ENCODE measurements around the gene DGCR2.
"Not testable (repeated sequence)": the region's sequence is repeated elsewhere in the genome, so short reads cannot be mapped to it uniquely, and the experiment has no call there.

The DGCR2 gene

DNA sequence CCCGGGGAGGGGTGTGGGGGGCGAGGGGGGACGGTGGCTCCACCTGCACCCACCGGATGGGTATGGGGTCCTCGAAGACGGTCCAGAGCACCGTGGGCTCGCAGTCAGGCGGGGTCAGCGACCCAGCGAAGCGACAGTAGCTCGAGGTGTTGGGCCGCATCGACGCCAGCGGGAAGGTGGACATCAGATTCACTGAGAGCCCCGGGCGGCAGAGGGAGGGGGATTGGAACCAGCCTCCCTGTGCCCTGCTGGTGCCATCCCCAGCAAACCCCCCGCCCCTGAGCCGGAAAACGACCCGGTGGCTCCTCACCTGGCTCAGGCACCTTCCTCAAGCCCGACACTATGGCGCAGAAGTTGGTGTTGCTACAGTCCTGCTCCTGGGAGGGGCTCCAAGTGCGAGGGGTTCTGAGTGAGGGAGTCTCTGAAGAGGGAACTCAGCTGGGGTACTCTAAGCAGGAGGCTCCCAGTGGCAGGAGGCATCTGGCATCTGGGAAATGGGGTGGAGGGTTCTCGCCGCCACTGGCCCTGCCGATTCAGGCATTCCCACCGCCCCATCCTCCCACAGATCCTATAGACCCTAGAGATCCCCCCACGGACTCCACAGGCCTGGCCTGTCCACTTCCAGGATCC is 89.9 kb downstream of the DGCR2 start:
- DNase-seq (ENCODE audit: low spot score): not testable (repeated sequence)

DNA sequence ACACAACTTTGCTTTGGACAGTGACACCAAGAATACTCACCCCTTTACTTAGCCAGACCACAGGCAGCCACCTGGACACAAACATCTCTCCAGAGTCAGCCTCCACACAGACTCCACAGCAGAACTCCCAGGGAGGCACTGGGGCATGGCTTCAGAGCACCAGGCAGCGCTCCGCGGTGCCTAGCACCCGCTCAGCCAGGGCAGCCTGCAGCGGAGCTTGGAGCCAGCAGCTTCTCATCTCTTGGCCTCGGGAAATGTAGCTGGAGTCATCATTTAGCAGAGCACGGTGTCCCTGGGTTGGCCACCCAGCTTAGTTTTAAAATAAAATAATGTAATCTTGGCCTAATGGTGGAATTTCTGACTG is 91.3 kb downstream of the DGCR2 start:
- DNase-seq (ENCODE audit: low spot score): not testable (repeated sequence)

DNA sequence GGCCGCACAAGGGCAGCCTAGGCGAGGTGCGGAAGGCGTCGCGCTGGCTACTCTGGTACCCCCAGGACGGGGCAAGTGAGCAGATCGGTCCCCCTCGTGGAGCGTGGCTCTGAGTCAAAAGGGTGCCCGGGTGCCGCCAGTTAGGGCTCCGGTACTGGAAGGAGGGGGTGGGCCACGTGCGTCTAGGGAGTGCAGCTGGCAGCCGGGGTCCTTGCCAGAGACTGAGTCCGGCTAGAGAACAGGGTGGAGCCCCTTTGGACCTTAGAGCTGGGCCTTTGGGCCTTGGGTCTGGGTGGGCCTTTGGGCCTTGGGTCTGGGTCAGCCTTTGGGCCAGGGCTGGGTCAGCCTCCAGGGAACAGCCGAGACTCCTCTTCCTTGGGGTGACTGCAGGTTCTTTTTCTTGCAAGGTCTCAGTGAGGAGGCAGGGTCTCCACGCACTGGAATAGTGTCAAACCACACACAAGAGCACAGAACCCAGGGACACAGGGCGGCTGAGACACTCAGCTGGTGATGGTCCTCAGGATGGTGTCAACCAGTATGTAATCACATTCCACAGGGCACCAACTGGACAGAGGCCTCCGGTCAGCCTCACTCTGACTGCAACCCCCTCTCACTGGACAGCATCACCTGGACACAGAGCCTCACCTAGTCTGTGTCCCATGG is 91.9 kb downstream of the DGCR2 start:
- not testable (repeated sequence) for DNase-seq (ENCODE audit: low spot score)

DNA sequence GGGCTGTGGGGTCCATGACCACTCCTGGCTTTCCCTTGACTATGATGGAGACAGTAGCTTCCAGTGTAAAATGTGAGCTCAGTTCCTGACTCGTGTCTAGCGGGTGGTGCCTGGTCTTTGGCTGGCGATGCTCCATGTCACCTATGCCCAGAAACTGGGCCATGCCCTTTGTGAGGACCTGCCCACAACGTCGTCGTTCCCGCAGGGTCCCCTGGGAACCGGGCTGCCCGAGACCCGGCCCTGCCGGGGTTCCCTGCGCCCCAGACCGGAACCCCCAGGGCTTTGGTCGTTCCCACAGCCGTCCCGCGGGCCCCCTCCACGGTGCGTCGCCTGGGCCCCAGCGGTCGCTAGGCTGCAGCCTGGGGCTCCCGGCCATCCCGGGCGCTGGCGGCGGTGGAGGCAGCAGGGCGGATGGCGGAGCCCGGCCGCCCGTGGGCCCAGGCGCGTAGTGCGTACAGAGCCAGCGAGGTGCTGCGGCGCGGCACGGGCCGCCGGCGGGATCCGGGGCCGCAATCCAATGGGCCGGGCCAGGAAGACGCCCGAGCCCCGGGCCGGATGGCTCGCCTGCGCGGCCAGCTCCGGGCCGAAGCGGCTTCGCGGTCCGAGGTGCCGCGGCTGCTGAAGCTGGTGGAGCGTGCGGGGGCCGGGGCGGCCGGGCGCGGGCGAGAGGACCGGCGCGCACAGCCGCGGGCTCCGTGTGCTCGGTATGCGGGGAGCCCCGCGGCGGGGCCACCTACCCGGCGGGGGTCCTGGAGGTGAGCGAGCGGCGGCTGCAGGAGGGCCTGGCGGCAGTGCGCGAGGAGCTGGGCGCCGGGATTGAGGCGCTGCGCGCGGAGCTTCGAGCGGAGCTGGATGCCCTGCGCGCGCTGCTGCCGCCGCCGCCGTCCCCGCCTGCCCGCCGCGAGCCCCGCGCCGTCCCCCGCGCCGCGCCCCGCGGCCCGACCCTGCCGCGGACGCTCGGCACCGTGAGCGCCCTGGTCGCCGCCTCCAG is 92.8 kb downstream of the DGCR2 start:
- not testable (repeated sequence) for DNase-seq (ENCODE audit: low spot score)

DNA sequence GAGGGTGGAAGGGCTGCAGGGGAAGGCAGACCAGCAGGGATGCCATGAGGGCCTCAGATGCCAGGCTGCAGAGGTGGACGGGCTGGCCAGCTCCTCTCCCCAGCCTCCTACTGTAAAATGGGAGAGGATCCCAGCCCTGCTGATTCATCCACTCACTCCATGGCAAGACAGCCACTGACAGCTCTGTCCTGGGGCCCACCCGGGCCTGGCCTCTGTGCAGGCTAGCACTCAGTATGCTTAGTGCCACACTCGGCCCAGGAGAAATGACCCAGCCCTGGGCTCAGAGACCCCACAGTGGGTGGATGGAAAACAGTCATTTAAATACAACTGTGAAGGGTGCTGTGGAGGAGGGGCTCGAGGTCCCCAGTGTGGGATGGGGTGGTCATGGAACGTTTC is 94.2 kb downstream of the DGCR2 start:
- not testable (repeated sequence) for DNase-seq (ENCODE audit: low spot score)

DNA sequence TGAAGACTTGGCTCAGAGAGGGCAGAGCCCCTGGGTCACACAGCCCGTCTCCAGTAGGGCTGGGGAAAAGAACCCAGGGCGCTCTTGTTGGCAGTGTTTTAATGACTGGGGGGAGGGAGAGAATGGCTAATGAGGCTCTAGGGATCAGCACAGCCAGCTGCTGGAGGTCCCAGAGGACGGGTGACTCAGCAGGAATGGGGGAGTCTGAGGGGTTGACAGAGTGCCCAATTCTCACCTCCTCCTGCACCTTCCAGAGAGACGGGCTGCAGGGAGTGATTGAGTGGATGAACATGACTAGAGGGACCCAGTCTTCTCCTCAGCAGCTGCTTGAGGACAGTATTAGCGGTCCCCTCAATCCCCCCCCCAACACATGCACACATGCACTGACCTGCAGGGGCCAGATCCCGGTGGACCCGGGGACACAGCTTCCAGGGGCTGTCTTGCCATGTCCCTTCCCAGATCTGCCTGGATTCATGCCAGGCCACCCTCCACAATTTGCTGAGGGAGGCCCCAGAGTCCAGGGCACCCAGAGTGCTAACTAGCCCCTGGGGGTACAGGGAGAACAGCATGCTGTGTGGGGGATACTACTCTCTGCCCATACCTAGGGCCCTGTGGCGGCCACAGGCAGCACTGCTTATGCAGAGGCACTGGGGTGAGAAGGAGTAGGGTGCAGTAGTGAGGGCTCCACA is 94.7 kb downstream of the DGCR2 start:
- DNase-seq (ENCODE audit: low spot score): not testable (repeated sequence)

DNA sequence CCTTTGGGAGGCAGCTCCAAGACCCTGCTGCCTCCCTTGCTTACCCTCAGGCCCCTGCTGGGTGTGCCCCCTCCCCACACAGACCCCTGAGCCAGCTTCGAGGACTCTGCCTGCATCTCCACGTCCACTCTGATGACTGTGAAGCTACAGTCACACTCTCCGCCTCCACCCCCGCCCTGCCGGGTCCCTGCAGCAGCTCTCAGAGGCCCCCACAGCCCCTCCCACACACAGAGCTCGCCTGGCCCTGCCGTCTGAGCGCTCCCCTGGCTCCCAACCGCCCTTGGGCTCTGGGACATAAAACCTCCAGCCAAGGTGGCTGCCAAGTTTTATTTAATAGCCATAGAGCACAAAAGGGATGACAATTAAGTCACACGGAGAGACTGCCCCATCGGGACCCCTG is 96.1 kb downstream of the DGCR2 start:
- DNase-seq (ENCODE audit: low spot score): not testable (repeated sequence)

DNA sequence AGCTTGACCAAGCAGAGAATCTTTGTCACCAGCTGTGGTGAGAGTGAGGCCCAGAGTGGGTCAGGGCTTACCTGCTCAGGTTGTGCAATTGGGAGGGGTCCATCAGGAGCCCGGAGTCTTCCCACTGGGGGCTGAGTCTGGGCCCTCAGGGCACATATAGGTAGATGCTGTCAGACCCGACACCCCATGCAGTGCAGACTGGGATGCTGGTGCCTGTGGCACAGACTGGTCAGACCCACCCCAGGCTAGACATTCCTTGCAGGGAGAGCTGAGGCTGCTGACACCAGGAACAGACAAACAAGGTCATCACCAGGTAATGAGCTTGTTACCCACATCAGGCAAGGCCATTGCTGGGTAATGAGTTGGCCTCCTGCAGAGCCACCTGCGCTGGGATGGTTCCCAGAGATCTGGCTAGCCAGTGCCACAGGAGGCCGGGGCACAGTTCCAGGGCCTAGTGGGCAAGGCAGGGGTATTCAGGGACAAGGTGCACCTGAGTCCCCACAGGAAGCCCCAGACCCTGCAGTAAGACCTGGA is 97.2 kb downstream of the DGCR2 start:
- not testable (repeated sequence) for DNase-seq (ENCODE audit: low spot score)

DNA sequence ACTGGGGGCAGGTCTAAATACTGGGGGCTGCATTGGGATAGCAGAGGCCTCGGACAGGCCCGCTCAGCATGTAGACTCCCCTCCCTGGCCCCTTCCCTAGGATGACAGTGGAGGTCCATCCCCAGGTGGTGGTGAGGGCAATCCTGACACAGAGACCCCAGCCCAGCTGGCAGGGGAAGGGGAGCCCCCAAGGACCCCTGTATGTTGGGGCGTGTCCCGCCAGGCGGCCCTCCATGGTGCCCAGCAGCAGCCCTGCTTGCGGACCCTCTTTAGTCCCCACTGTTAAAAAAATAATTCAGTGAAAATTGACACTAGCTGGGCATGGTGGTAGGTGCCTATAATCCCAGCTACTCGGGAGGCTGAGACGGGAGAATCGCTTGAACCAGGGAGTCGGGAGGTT is 98.3 kb downstream of the DGCR2 start:
- not testable (repeated sequence) for DNase-seq (ENCODE audit: low spot score)

DNA sequence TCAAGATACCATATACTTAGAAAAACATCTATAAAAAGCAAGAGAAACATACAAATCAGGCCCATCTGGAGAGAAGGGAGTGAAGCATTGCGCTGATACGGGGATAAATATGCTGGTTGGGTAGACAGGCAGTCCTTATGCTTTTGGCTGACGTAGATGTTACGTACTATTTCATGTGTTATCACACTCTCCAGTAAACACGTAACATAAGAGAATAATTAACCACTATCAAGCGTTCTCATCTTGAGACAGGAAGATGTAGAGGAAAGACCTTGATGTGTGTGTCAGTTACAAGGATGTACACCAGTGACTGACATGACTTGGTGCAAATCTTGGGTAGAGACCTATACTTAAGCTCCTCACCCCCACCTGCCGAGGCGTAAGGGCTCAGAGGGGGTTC is 99.5 kb downstream of the DGCR2 start:
- DNase-seq (ENCODE audit: low spot score): no peak

DNA sequence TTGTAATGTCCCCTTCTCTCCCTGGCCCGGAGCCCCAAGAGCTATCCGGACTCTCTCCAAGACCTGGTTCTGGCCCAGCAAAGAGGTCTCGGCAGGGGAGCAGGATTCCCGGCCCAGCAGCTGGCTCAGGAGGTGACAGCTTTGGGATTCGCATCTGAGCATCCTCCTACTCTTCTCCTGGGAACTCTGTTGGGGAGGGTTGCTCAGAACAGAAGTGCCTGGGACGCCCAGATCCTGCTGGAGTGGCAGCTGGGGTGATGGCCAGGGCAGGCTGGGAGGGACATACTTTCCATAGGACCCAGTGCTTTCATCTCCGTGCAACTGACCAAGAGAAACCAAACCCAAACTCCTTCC is 102.6 kb downstream of the DGCR2 start:
- DNase-seq (ENCODE audit: low spot score): no peak

DNA sequence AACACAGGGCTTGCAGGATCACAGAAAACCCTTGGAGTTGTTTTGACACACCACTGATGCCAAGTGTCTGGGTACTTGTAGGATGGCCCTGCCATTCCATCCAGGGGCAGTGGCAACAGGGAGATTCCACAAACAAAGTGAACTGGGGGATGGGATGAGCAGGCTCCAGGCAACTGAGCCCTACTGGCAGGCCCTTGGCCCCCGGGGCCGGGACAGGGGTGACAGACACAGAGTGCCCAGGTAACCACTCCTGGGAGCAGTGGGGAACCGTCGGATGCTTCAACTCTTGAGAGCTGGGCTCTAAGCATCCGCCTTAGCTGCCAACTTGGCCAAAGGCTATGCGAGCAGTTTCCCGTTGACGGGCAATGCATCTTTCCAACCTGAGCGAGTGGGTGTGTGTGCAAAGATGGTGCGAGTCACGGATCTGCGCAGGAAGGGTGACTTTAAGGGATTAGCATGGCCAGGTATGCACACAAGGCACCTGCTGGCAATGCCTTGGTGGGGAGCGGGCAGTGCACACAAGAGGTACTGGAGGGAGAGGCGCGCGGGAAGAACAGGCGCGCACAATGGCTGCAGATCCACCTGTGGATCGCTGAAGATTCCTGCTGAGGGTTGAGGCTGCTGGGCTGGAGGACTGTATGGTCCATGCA is 103.1 kb downstream of the DGCR2 start:
- no peak for DNase-seq (ENCODE audit: low spot score)

DNA sequence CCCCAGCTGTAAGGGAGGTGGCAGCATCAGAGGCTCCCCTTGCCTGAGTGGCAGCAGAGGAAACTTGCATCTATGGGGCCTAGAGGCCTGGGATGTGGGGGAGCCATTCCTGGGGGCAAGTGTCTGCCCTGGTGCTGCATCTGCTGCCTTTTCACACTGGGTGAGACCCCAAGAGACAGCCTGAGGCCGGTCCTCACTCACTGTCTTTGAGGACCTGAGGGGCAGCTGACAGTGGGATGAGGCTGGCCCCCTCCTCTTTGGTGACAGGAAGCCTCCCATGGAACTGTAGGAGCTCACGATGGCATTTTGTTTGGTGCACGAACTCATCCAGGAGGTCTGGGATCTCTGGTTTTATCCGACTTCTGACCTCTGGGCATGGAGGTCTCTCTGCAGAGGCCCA is 104.0 kb downstream of the DGCR2 start:
- DNase-seq (ENCODE audit: low spot score): no peak

DNA sequence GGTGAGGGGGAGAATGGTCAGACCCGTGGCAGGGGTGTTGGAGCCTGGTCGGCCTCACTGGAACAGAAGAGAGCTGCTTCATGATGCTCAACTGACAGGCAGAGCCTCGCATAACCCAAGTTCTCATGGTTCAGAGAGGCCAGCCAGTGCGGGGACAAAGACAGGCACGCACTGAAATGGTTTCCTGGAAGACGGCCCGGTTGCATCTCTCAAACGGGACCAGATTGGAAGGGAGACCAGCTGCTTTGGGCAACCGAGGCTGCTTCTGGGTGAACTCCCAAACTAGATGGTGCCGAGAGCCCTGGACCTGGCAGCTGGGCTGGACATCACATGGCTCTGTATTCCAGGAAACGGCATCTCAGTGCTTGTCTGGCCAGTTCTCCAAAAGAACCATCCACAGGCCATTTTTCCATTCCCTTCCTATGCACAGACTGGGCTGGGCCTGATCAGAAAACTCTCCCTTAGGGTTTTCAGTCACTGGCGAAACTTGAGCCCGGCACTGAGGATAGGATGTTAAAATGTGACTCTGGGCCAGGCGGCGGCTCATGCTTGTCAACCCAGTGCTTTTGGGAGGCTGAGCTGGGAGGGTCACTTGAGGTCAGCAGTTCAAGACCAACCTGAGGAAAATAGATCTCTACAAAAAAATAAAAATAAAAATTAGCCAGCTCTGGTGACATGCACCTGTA is 106.0 kb downstream of the DGCR2 start:
- no peak for DNase-seq (ENCODE audit: low spot score)

DNA sequence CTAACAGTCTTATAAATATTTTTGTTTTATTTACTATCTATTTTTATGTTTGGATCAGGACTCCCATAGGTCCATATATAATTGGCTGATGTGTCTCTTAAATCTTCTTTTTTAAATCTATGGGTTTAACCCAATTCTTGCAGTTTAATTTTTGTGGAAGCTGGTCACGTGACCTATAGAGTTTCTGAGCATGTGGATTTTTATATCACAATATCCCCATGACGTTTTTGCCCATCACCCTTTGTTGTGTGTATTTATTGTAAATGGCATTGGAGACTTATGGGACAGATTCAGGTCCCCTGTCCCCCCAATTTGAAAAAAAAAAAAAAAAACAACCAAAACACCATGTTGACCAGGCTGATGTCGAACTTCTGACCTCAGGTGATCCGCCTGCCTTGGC is 107.3 kb downstream of the DGCR2 start:
- no peak for DNase-seq (ENCODE audit: low spot score)

DNA sequence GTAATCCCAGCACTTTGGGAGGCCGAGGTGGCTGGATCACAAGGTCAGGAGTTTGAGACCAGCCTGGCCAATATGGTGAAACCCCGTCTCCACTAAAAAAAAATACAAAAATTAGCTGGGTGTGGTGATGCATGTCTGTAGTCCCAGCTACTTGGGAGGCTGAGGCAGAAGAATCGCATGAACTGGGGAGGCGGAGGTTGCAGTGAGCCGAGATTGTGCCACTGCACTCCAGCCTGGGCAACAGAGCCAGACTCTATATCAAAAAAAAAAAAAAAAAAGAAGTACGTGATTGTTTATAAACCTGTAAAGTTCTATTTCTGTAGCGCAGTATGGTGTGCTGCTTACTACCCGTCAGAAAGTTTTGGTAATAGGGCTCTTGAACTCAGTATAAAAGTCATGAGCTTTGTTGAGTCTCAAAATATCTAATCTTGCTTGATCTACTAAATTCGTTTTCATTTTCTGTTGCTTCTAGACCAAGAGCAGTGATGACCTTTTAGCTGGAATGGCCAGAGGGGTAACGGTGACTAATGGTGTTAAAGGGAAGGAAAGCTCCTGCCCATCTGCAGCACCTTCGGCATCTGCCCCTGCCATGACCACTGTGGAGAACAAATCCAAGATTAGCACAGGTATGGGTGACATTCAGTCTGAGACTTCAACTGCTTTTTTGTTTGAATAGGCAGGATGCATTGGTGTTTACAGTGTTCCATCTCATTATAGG is 108.2 kb downstream of the DGCR2 start:
- DNase-seq (ENCODE audit: low spot score): not testable (repeated sequence)

DNA sequence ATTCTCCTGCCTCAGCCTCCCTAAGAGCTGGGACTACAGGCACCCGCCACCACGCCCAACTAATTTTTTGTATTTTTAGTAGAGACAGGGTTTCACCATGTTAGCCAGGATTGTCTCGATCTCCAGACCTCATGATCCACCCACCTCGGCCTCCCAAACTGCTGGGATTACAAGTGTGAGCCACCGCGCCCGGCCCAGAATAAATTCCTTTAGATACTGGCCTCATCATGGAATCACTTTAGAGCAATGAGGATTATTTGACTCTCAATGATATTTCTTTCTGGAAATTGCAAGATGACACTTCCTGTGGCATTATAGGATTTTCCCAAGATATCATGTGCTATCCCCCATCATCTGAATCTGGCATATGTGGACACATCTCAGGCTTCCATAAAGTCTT is 108.8 kb downstream of the DGCR2 start:
- not testable (repeated sequence) for DNase-seq (ENCODE audit: low spot score)

DNA sequence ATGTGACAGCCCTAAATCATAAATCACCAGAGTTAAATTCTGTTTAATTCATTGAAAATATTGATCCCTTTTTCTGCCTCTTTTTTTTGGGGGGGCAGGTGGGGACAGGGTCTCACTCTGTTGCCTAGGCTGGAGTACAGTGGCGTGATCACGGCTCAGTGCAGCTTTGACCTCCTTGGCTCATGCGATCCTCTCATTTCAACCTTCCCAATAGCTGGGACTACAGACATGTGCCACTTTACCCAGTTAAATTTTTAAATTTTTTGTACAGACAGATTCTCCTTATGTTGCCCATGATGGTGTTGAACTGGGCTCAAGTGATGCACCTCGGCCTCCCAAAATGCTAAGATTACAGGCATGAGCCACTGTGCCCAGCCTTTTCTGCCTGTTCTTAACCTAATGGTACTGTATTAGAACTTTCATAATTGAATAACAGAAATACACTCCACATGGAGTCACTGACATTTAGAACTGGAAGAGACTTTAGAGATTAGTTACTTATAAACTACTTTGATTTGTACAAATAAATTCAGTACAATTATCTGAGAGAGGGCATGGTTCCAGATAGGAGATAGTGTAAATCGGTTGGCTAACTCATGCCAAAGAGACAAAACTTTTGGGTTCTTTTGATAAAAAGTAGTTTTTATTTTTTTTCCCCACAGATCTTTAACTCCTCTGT is 109.8 kb downstream of the DGCR2 start:
- DNase-seq (ENCODE audit: low spot score): no peak

DNA sequence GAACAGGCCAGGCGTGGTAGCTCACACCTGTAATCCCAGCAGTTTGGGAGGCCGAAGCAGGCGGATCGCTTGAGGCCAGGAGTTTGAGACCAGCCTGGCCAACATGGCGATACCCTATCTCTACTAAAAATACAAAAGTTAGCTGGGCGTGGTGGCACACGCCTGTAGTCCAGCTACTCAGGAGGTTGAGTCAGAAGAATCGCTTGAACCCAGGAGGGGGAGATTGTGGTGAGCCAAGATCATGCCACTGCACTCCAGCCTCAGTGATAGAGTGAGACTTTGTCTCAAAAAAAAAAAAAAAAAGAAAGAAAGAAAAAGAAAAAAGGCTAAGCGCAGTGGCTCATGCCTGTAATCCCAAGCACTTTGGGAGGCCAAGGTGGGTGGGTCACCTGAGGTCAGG is 110.6 kb downstream of the DGCR2 start:
- DNase-seq (ENCODE audit: low spot score): not testable (repeated sequence)

All from SK-N-DZ (cell line).